Measurements from ENCODE around the gene LRPAP1.
"Not testable (repeated sequence)": the region's sequence is repeated elsewhere in the genome, so short reads cannot be mapped to it uniquely, and the experiment has no call there.

- not testable (repeated sequence) for TF ChIP-seq CTCF (IDR thresholded peaks at IDR 0.05; ENCODE audit: low read length); EZH2 (IDR thresholded peaks at IDR 0.05; ENCODE audit: borderline replicate concordance, low read length)
Observed at GRCh38 chr4:3562127-3562526, 29.9 kb upstream of the LRPAP1 start.

Data from OCI-LY1 (cell line).